ENCODE measurements around the gene ZSCAN2. TPM values are rescaled to one million over a fixed set of nuclear protein-coding genes. Genes with fewer than 3 reads are reported as not detected.

Gene ZSCAN2
- total RNA-seq, 2 donors from 2014 or later = 3.6 to 4.1 TPM

- H3K4me1 Mint-ChIP-seq = peaks cover 30% of the 10 kb centered on the region
- H3K27ac Mint-ChIP-seq = peak overlapping the region; percentile 95
- peaks cover 2% of the 10 kb centered on the region for H3K36me3 Mint-ChIP-seq (ENCODE audit: low read depth)
- peak; percentile 55 for ATAC-seq
- DNase-seq = peak; percentile 49 to 63 (median 61)
- H3K9me3 ChIP-seq (ENCODE audit: control insufficient read depth, low read length, poor library complexity, severe bottlenecking) = no peaks in the 10 kb centered on the region
- H3K27me3 Mint-ChIP-seq = no peaks in the 10 kb centered on the region
- H3K4me3 Mint-ChIP-seq = peak overlapping the region; percentile 80
Observed at GRCh38 chr15:84654689-84655453, 54.1 kb downstream of the ZSCAN2 start.

GRCh38 chr15:84656972-84657371 is 56.2 kb downstream of the ZSCAN2 start:
- Mint-ChIP-seq H3K4me3 (peak overlapping the region; percentile 85), H3K27me3 (no peaks in the 10 kb centered on the region), H3K4me1 (peaks cover 30% of the 10 kb centered on the region), H3K36me3 (ENCODE audit: low read depth) (no peaks in the 10 kb centered on the region), H3K27ac (peak overlapping the region; percentile 24)
- DNase-seq = no peak
- no peaks in the 10 kb centered on the region for H3K9me3 ChIP-seq (ENCODE audit: control insufficient read depth, low read length, poor library complexity, severe bottlenecking)
- ATAC-seq = no peak

- Mint-ChIP-seq H3K27ac (peak overlapping the region; percentile 24), H3K27me3 (no peaks in the 10 kb centered on the region), H3K36me3 (ENCODE audit: low read depth) (no peaks in the 10 kb centered on the region), H3K4me1 (peaks cover 25% of the 10 kb centered on the region), H3K4me3 (peak overlapping the region; percentile 85)
- ATAC-seq = no peak
- DNase-seq = no peak
- no peaks in the 10 kb centered on the region for H3K9me3 ChIP-seq (ENCODE audit: control insufficient read depth, low read length, poor library complexity, severe bottlenecking)
Observed at GRCh38 chr15:84657748-84658079, 56.9 kb downstream of the ZSCAN2 start.

- peak; percentile 76 for ATAC-seq
- H3K4me1 Mint-ChIP-seq = peaks cover 25% of the 10 kb centered on the region
Observed at GRCh38 chr15:84658080-84658787, 57.4 kb downstream of the ZSCAN2 start, which contains the start of gene NMB. NMB (minus strand) TSS chr15:84658199; CDS start chr15:84658152, 47 bp downstream.

GRCh38 chr15:84658788-84659411 is 58.1 kb downstream of the ZSCAN2 start:
- DNase-seq = no peak
- H3K4me1 Mint-ChIP-seq = peaks cover 23% of the 10 kb centered on the region
- H3K27me3 Mint-ChIP-seq = no peaks in the 10 kb centered on the region
- no peaks in the 10 kb centered on the region for H3K36me3 Mint-ChIP-seq (ENCODE audit: low read depth)
- peak overlapping the region; percentile 85 for H3K4me3 Mint-ChIP-seq
- no peak for ATAC-seq
- H3K9me3 ChIP-seq (ENCODE audit: control insufficient read depth, low read length, poor library complexity, severe bottlenecking) = no peaks in the 10 kb centered on the region
- H3K27ac Mint-ChIP-seq = peak overlapping the region; percentile 32

More at GRCh38 chr15:84658080-84658787, 57.4 kb downstream of the ZSCAN2 start, which contains the start of gene NMB:
- no peaks in the 10 kb centered on the region for H3K36me3 Mint-ChIP-seq (ENCODE audit: low read depth)
- H3K27me3 Mint-ChIP-seq = no peaks in the 10 kb centered on the region
- no peaks in the 10 kb centered on the region for H3K9me3 ChIP-seq (ENCODE audit: control insufficient read depth, low read length, poor library complexity, severe bottlenecking)
- H3K4me3 Mint-ChIP-seq = peak within 1 kb of the TSS; percentile 85
- peak; percentile 73 to 86 (median 84) for DNase-seq
- peak within 1 kb of the TSS; percentile 32 for H3K27ac Mint-ChIP-seq

- Mint-ChIP-seq H3K4me1 (peaks cover 16% of the 10 kb centered on the region), H3K27me3 (no peaks in the 10 kb centered on the region), H3K4me3 (peak overlapping the region; percentile 21), H3K27ac (peak overlapping the region; percentile 43), H3K36me3 (ENCODE audit: low read depth) (no peaks in the 10 kb centered on the region)
- DNase-seq = no peak
- no peak for ATAC-seq
- H3K9me3 ChIP-seq (ENCODE audit: control insufficient read depth, low read length, poor library complexity, severe bottlenecking) = no peaks in the 10 kb centered on the region
Observed at GRCh38 chr15:84659904-84660781, 59.3 kb downstream of the ZSCAN2 start.

- Mint-ChIP-seq H3K27me3 (no peaks in the 10 kb centered on the region), H3K4me3 (peak overlapping the region; percentile 53), H3K36me3 (ENCODE audit: low read depth) (no peaks in the 10 kb centered on the region), H3K27ac (no peak overlapping the region), H3K4me1 (peaks cover 12% of the 10 kb centered on the region)
- no peak for ATAC-seq
- H3K9me3 ChIP-seq (ENCODE audit: control insufficient read depth, low read length, poor library complexity, severe bottlenecking) = no peaks in the 10 kb centered on the region
- no peak for DNase-seq
Observed at GRCh38 chr15:84661001-84661400, 60.2 kb downstream of the ZSCAN2 start.

- H3K36me3 Mint-ChIP-seq (ENCODE audit: low read depth) = peaks cover 8% of the 10 kb centered on the region
- peaks cover 13% of the 10 kb centered on the region for H3K4me1 Mint-ChIP-seq
- H3K27ac Mint-ChIP-seq = peak overlapping the region; percentile 68
- H3K4me3 Mint-ChIP-seq = no peak overlapping the region
- no peaks in the 10 kb centered on the region for H3K27me3 Mint-ChIP-seq
- no peak for ATAC-seq
- no peak for DNase-seq
- no peaks in the 10 kb centered on the region for H3K9me3 ChIP-seq (ENCODE audit: control insufficient read depth, low read length, poor library complexity, severe bottlenecking)
Observed at GRCh38 chr15:84666373-84666772, 65.6 kb downstream of the ZSCAN2 start.

GRCh38 chr15:84668221-84668982 is 67.6 kb downstream of the ZSCAN2 start:
- H3K9me3 ChIP-seq (ENCODE audit: control insufficient read depth, low read length, poor library complexity, severe bottlenecking) = no peaks in the 10 kb centered on the region
- ATAC-seq (no peak), DNase-seq (no peak)
- H3K4me3 Mint-ChIP-seq = no peak overlapping the region
- H3K27me3 Mint-ChIP-seq = no peaks in the 10 kb centered on the region
- H3K4me1 Mint-ChIP-seq = peaks cover 19% of the 10 kb centered on the region
- no peak overlapping the region for H3K27ac Mint-ChIP-seq
- peaks cover 8% of the 10 kb centered on the region for H3K36me3 Mint-ChIP-seq (ENCODE audit: low read depth)

GRCh38 chr15:84669726-84670125 is 68.9 kb downstream of the ZSCAN2 start:
- no peak for ATAC-seq
- H3K27ac Mint-ChIP-seq = peak overlapping the region; percentile 43

GRCh38 chr15:84671211-84671610 is 70.4 kb downstream of the ZSCAN2 start:
- Mint-ChIP-seq H3K27me3 (no peaks in the 10 kb centered on the region), H3K4me1 (peaks cover 22% of the 10 kb centered on the region), H3K27ac (peak overlapping the region; percentile 43), H3K36me3 (ENCODE audit: low read depth) (peaks cover 8% of the 10 kb centered on the region), H3K4me3 (no peak overlapping the region)
- ATAC-seq = no peak
- no peaks in the 10 kb centered on the region for H3K9me3 ChIP-seq (ENCODE audit: control insufficient read depth, low read length, poor library complexity, severe bottlenecking)
- no peak for DNase-seq

More at GRCh38 chr15:84669726-84670125, 68.9 kb downstream of the ZSCAN2 start:
- H3K9me3 ChIP-seq (ENCODE audit: control insufficient read depth, low read length, poor library complexity, severe bottlenecking) = no peaks in the 10 kb centered on the region
- Mint-ChIP-seq H3K27me3 (no peaks in the 10 kb centered on the region), H3K36me3 (ENCODE audit: low read depth) (peaks cover 8% of the 10 kb centered on the region), H3K4me3 (no peak overlapping the region), H3K4me1 (peaks cover 19% of the 10 kb centered on the region)
- no peak for DNase-seq
